NCI-H460 (cell line): ENCODE results near the gene NEK1. TPM values are rescaled to one million over a fixed set of nuclear protein-coding genes. Genes with fewer than 3 reads are reported as not detected.
A peak's percentile ranks its signal among the peaks of the same experiment; 100 is the strongest.
"Not testable (repeated sequence)": the region's sequence is repeated elsewhere in the genome, so short reads cannot be mapped to it uniquely, and the experiment has no call there.

ENCODE experiments used
- DNase-seq: peaks from one replicate; pipeline ENCODE4 v3.0.0-alpha.2; 2016; ENCODE audit warnings: low read depth; ENCODE audit errors: extremely low read depth
- total RNA-seq: library from RNA; depleted of rRNA; stranded (reverse); fragments of >200 nt; shearing (Covaris generic); gene quantifications from 2 replicates; pipeline ENCODE4 v1.2.3, GENCODE V29; 2014

NEK1 gene
- total RNA-seq, 1 experiment from 2014 or later = 8.7 TPM

GRCh38 chr4:169630069-169630468 lies 17.7 kb upstream of the NEK1 start:
- DNase-seq = no peak

GRCh38 chr4:169628579-169628978 lies 16.2 kb upstream of the NEK1 start:
- DNase-seq = no peak

DNA sequence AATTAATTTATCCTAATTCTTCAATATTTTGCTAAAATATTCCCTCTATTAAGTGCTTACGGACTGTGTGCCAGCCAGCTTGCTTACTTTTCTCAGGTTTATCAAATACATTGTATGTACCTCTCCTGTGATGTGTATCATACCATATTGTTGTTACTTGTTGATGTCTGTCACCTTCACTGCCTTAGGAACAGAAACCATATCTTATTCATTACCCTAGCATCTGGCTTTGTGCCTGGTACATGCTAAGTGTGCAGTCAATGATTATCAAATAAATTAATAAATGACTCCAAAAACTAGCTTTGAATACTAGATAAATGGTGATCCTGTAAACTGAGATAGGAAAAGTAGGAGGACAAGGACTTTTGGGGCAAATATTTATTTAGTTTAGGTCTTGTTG lies 14.9 kb upstream of the NEK1 start:
- no peak for DNase-seq

DNA sequence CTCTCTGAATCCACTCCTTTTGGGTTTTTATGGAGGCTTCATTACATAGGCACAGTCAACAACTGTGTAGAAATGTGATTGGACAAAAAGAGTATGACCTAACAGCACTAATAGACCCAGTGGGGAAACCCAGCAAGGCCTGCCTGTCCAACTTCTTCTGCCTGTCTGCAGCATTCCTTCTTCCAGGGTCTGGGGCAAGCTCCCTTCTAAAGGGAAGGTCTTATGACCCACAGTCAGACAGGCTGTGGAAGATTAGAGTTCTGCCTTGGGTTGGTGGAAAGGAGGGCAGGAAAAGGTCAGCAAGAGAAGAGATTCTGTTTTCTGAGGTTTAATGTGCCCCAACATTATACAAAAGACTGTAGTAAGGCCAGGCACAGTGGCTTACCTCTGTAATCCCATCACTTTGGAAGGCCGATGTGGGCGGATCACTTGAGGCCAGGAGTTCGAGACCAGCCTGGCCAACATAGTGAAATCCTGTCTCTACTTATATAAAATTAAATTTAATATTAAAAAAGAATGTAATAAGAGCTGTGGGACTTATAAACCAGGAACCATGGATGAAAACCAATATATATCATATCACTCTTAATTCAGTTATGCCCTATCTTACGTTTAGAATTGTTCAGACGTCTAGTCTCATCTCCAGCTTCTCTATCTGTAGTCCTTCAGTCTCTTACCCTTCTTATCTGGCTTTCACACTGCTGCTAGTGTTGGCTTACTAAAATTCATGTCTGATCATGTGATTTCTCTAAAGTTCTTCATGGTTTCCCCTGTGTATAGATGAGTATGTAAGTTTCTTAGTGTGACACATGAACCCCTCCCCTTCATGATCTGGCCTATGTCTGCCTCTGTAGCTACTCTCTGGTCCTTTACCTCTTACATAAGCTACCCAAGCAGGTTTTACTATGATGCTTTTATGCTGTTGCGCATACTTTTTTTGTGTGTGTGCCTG lies 14.2 kb upstream of the NEK1 start:
- no peak for DNase-seq

DNA sequence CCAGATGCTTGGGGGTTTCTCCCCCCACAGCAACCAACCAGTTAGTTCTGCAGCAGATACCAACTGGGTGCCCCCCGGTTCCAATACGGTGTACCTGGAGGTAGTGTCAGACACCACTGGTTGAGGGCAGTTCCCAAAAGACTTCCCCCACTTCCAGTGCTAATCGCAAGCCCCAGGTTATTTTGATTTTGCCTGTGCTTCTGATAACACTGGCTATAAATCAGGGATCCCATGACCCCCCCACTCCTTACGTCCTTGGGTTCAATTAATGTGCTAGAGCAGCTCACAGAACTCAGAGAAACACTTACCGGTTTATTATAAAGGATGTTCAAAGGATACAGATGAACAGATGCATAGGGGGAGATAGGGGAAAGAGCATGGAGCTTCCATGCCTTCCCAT lies 13.5 kb upstream of the NEK1 start:
- no peak for DNase-seq

DNA sequence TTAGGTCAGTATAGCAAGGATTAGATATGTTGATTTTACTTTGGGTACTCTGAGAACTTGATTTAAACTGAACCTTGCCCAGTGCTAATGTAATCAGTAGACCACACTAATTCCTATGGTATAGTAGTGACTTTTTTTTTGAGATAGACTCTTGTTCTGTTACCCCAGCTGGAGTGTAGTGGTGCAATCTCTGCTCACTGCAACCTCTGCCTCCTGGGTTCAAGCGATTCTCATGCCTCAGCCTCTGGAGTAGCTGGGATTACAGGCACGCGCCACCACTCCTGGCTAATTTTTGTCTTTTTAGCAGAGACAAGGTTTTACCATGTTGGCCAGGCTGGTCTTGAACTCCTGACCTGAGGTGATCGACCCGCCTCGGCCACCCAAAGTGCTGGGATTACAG lies 11.6 kb upstream of the NEK1 start:
- not testable (repeated sequence) for DNase-seq

DNA sequence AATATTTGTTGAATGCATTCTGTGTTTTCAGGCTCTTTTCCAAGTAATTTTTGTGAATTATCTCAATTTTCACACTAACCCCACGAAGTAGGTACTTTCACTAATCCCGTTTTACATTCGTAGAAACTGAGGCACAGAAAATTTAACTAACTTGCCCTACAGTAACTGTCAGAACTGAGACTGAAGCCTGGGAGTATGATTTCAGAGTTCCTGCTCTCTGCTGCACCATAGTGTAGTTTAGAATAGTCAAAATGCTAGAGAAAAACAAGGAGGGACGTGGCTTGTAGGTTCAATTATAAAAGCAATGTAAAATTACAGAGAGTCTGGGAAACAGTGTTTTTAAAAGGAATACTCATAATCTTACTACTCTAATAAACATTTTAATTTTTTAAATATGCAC lies 10.2 kb upstream of the NEK1 start:
- DNase-seq = no peak

DNA sequence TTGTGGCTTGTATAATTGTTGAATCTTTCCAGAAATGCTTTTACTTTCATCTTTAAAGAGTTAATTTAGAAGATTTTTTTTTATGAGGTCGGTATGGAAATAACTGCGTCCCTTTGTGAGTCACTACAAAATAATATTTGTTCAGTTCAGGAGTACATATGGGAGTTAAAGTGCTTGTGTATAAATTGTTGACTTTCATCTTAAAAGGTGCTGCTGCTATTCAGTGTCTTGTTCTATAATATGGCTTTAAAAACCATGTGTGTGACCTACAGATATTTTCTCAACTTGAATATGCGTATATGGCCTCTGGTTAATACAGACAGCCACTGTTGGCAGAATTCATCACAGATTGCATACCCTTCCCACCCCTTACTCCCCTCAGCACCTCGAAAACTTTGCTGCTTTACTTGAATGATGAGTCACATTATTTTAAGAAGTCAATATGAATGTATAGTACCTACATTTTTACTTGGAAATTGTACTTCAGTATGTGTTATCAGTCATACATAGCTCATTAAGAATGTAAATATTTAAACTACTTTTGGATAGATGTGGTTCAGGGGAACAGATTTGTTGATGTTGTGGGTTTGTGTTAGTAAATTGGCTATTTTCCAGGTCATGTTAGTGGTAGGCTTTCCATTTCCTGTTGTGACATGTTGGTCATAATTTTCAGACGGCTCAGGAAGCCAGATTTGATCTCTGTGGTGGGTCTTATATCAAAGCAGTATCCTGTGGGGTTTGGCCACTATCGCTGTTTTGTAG lies 9.5 kb upstream of the NEK1 start:
- no peak for DNase-seq

DNA sequence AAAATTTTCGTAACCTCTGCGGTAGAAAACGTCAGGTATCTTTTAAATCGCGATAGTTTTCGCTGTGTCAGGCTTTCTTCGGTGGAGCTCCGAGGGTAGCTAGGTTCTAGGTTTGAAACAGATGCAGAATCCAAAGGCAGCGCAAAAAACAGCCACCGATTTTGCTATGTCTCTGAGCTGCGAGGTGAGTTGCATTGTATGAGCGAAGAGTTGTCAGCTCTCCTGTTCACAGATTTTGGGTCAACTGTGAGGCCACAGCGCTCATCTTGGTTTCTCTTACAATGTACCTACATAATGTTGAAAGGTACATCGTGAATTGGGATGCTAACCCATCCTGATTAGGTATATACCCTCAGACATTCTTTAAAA lies 8.5 kb upstream of the NEK1 start:
- DNase-seq = no peak

- DNase-seq = peak; percentile 94
These were observed 7.8 kb upstream of the NEK1 start, which contains the start of gene CLCN3 for GRCh38 chr4:169619958-169620879. TSS of gene CLCN3 (plus strand) at chr4:169620578. CDS start at chr4:169635929, 15,351 bp downstream.

DNA sequence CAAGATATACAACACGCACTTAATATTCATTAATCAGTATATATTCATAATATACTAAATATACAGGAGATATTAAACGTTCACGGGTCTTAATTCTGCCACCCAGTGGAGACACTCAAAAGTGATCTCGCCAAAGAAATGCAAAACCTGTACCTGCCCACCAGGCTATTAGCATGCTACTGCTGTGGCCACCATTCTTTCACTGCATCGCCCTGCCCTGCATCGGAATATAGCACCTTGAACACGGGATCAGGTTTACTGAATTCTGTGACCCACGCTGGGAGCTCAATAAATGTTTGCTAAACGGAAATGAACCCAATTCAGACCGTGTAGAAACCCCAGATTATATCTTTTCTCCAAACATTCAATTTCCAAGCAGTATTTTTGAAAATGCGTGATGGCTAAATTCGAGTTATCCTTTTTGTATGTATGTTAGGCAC lies 7.2 kb upstream of the NEK1 start:
- DNase-seq = peak; percentile 29

GRCh38 chr4:169618986-169619385 lies 6.6 kb upstream of the NEK1 start:
- DNase-seq = no peak

GRCh38 chr4:169618286-169618685 lies 5.9 kb upstream of the NEK1 start:
- DNase-seq = no peak

GRCh38 chr4:169617306-169617705 lies 4.9 kb upstream of the NEK1 start:
- no peak for DNase-seq

DNA sequence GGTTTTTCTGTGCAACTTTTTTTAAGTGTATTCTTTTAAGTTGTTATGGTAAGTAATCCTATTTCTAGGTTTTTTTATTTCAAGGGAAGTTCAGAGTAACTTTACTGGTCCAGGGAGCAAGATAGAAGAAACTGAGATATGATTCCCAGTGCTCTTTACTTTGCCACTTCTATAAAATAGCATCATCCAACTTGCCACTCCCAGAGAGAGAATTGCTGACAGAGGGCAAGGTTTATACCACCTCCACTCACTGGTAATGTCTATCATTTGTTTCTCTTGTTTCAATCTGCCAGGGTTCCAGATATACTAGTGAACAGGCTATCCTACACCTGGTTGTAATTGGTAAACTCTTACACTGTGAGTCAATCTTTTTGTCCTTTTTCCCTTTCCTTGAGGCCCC lies 4.5 kb upstream of the NEK1 start:
- DNase-seq = no peak

- DNase-seq = no peak
These were observed 3.2 kb upstream of the NEK1 start for GRCh38 chr4:169615467-169616106.

DNA sequence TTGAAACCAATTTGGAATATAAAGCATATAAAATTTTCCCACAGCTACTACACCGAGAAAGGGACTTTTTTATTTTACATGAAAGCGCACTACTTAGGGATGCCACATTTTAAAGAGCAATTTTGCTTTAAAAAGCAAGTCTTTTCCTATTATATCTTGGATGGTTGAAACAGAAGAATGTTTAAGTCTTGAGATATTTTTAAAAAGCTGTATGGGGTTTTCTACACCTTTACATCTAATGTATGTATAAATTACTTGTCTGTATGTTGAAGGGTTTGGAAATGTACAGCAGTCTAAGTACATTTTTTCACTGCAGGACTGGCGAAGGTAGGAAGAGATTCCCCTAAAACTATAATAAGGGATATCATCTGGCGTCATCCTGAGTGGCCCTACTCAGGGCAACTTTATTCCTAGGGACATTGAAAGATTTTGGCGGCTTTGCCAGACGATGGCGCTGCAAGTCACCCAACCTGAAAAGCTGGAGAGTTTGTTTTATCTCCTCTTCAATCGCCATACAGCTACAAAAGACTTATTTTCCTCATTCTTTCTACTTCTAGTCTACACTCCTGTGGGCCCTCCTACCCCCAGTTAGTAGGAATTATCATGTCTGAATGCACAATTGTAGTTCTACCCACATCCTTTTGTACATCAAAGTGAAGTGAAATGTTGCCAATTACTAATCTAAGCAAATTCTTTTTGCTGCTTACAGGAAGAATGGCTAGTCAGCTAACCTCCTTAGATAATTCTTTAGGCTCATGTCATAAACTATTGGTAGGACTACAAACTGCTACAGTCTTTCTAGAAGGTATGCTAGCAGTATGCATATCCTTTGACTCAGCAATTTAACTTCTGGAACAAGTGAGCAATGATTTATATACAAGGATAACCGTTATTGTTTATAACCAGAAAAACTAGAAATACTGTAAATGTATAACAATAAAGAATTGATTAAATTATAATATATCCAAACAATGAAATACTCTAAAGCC lies 782 bp upstream of the NEK1 start:
- peak; percentile 72 for DNase-seq

DNA sequence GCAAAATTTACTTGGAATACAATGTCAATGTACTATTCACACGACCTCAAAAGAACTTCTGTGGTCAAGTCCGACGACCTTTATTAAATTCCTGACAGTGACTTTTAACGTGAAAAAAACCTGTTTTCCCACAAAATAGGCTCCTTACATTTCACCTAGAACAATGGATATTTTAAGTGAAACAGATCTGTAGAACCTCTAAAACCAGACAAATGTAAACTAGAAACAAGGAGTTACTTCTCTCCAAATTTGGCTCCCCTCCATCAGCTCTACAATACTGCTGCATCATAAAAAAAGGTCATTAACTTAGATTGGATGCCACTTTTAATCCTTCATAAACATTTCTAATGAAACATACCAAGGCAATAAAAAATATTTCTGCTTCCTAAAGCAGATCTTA lies 1.2 kb downstream of the NEK1 start:
- DNase-seq = no peak

- no peak for DNase-seq
These were observed 7.5 kb downstream of the NEK1 start for GRCh38 chr4:169604903-169605331.
